GM23338 (cell line): ENCODE measurements around the gene GATAD2A. TPM values are rescaled to one million over a fixed set of nuclear protein-coding genes. Genes with fewer than 3 reads are reported as not detected.

Source experiments
- ATAC-seq: fragments of 200-7000 bp; cut with Tn5 transposase; 3 replicates; pipeline ENCODE4 v1.9.1; 2020
- DNase-seq: peaks from one replicate; pipeline ENCODE4 v3.0.0-alpha.2; 2015; ENCODE audit warnings: low spot score
- H2AFZ ChIP-seq: fragments of 200-600 bp; sonication (generic); 2 replicates; pipeline ENCODE4 v1.8.0; 2016; ENCODE audit warnings: antibody characterized with exemption, mild to moderate bottlenecking, moderate library complexity
- H3F3A ChIP-seq: fragments of 200-600 bp; sonication (generic); replicated peaks from 2 replicates; pipeline ENCODE4 v1.8.0; 2017; ENCODE audit warnings: antibody characterized with exemption, mixed run types, low read depth
- H3K27ac ChIP-seq: fragments of 200-600 bp; sonication (generic); 2 replicates; pipeline ENCODE4 v1.6.1; 2016; ENCODE audit warnings: low read depth
- H3K27me3 ChIP-seq: fragments of 200-600 bp; sonication (generic); 2 replicates; pipeline ENCODE4 v1.8.0; 2016; ENCODE audit warnings: mild to moderate bottlenecking, mixed run types, moderate library complexity; ENCODE audit not compliant: insufficient read depth
- H3K36me3 ChIP-seq: fragments of 200-600 bp; sonication (generic); 2 replicates; pipeline ENCODE4 v1.8.0; 2016; ENCODE audit warnings: mild to moderate bottlenecking; ENCODE audit not compliant: insufficient read depth
- H3K4me1 ChIP-seq: fragments of 200-600 bp; sonication (generic); 2 replicates; pipeline ENCODE4 v1.8.0; 2016; ENCODE audit warnings: mild to moderate bottlenecking, moderate library complexity; ENCODE audit not compliant: insufficient read depth
- H3K4me2 ChIP-seq: fragments of 200-600 bp; sonication (generic); 2 replicates; pipeline ENCODE4 v1.7.1; 2017; ENCODE audit warnings: mixed run types
- H3K4me3 ChIP-seq: fragments of 200-600 bp; sonication (generic); 2 replicates; pipeline ENCODE4 v1.6.1; 2016; ENCODE audit warnings: mixed run types
- H3K79me2 ChIP-seq: fragments of 200-600 bp; sonication (generic); replicated peaks from 2 replicates; pipeline ENCODE4 v1.8.0; 2017; ENCODE audit warnings: mild to moderate bottlenecking; ENCODE audit not compliant: insufficient read depth
- H3K9me2 ChIP-seq: fragments of 200-600 bp; sonication (generic); 2 replicates; pipeline ENCODE4 v1.8.0; 2017; ENCODE audit not compliant: insufficient read depth
- H4K20me1 ChIP-seq: fragments of 200-600 bp; sonication (generic); replicated peaks from 2 replicates; pipeline ENCODE4 v1.8.0; 2017; ENCODE audit warnings: mild to moderate bottlenecking; ENCODE audit not compliant: insufficient read depth
- H3K27ac Mint-ChIP-seq: 2 replicates; pipeline ENCODE4 v1.8.0; 2020; ENCODE audit warnings: inconsistent platforms, mild to moderate bottlenecking, moderate library complexity, mixed read lengths
- H3K27me3 Mint-ChIP-seq: 3 replicates; pipeline ENCODE4 v1.8.0; 2022; ENCODE audit warnings: low read depth, mild to moderate bottlenecking, moderate library complexity, mixed read lengths, inconsistent platforms; ENCODE audit not compliant: insufficient read depth, poor library complexity
- H3K36me3 Mint-ChIP-seq: 3 replicates; pipeline ENCODE4 v1.8.0; 2021; ENCODE audit warnings: low read depth, mild to moderate bottlenecking, inconsistent platforms, moderate library complexity, mixed read lengths
- H3K4me1 Mint-ChIP-seq: 3 replicates; pipeline ENCODE4 v1.8.0; 2020; ENCODE audit warnings: mild to moderate bottlenecking, inconsistent platforms, mixed read lengths
- H3K4me3 Mint-ChIP-seq: 3 replicates; pipeline ENCODE4 v1.8.0; 2021; ENCODE audit warnings: moderate library complexity, mild to moderate bottlenecking, inconsistent platforms, mixed read lengths
- H3K9me3 Mint-ChIP-seq: 3 replicates; pipeline ENCODE4 v1.8.0; 2020; ENCODE audit warnings: moderate library complexity, mild to moderate bottlenecking, inconsistent platforms, mixed read lengths
- CREB1 ChIP-seq: fragments of 250-450 bp; sonication (Bioruptor Pico); IDR thresholded peaks from 2 replicates; pipeline ENCODE4 v1.5.0; 2020; ENCODE audit warnings: low read depth, mild to moderate bottlenecking, moderate library complexity
- CTCF ChIP-seq, 2 experiments: fragments of 200-600 bp in 1 of 2; sonication (generic) in 1 of 2; conservative IDR thresholded peaks; 2 replicates each; pipeline versions ENCODE4 v1.5.1 to v1.6.1; 2016 to 2017; ENCODE audit warnings: antibody characterized with exemption in 2 of 2, low read depth in 2 of 2, mild to moderate bottlenecking in 2 of 2, moderate library complexity in 1 of 2
- ETS1 ChIP-seq: IDR thresholded peaks from 2 replicates; pipeline ENCODE4 v1.6.1; 2016; ENCODE audit warnings: antibody characterized with exemption
- EZH2 ChIP-seq: fragments of 200-600 bp; sonication (generic); IDR thresholded peaks from one replicate; pipeline ENCODE4 v1.8.0; 2017; ENCODE audit warnings: antibody characterized with exemption, mild to moderate bottlenecking, low read depth; ENCODE audit not compliant: unreplicated experiment
- EZH2phosphoT487 ChIP-seq: fragments of 200-600 bp; sonication (generic); IDR thresholded peaks from one replicate; pipeline ENCODE4 v1.8.1; 2018; ENCODE audit warnings: antibody characterized with exemption; ENCODE audit not compliant: unreplicated experiment
- JUNB ChIP-seq: IDR thresholded peaks from one replicate; pipeline ENCODE4 v1.6.1; 2016; ENCODE audit warnings: antibody characterized with exemption; ENCODE audit not compliant: unreplicated experiment
- NANOG ChIP-seq: IDR thresholded peaks from 2 replicates; pipeline ENCODE4 v1.6.1; 2016; ENCODE audit warnings: antibody characterized with exemption, borderline replicate concordance
- POLR2AphosphoS5 ChIP-seq: IDR thresholded peaks from 2 replicates; pipeline ENCODE4 v1.6.1; 2016; ENCODE audit warnings: antibody characterized with exemption, low read depth
- REST ChIP-seq: IDR thresholded peaks from one replicate; pipeline ENCODE4 v1.6.1; 2018; ENCODE audit warnings: antibody characterized with exemption; ENCODE audit not compliant: unreplicated experiment
- STAT1 ChIP-seq: IDR thresholded peaks from one replicate; pipeline ENCODE4 v1.6.1; 2016; ENCODE audit warnings: antibody characterized with exemption; ENCODE audit not compliant: unreplicated experiment
- ZNF114 ChIP-seq: fragments of 250-450 bp; sonication (Bioruptor Pico); IDR thresholded peaks from 2 replicates; pipeline ENCODE4 v1.5.0; 2020; ENCODE audit warnings: mild to moderate bottlenecking, moderate library complexity
- ZNF331 ChIP-seq: fragments of 250-450 bp; sonication (Bioruptor Pico); IDR thresholded peaks from 2 replicates; pipeline ENCODE4 v1.5.0; 2020; ENCODE audit warnings: low read depth, mild to moderate bottlenecking, moderate library complexity
- ZNF462 ChIP-seq: fragments of 250-450 bp; sonication (Bioruptor Pico); IDR thresholded peaks from 2 replicates; pipeline ENCODE4 v1.5.0; 2020; ENCODE audit warnings: mild to moderate bottlenecking, moderate library complexity
- polyA plus RNA-seq: library from polyadenylated mRNA; unstranded; fragments of >200 nt; fragmentation: Nextera tagmentation; extraction: Ambion mirVana; gene quantifications from 2 replicates; pipeline ENCODE4 v1.2.1, GENCODE V29; 2016
- total RNA-seq: library from RNA; depleted of rRNA; stranded (reverse); fragments of >200 nt; shearing (Covaris generic); gene quantifications from 2 replicates; pipeline ENCODE4 v1.2.3, GENCODE V29; 2014

Gene GATAD2A
- total and polyA plus RNA-seq, 2 experiments from 2014 or later, result 40.0 to 151 TPM

GRCh38 chr19:19453125-19453454 lies 47.6 kb downstream of the GATAD2A start:
- DNase-seq, result no peak
- H3K4me1 ChIP-seq, result no peaks in the 10 kb centered on the region; the same call in 1 of the 2 replicates
- H3K27ac ChIP-seq, result peak overlapping the region; percentile 32; the same call in 1 of the 2 replicates
- Mint-ChIP-seq H3K27me3 (peaks cover 10% of the 10 kb centered on the region), H3K36me3 (peaks cover 6% of the 10 kb centered on the region; the same call in 1 of the 3 replicates), H3K27ac (peak overlapping the region; percentile 83; the same call in 1 of the 2 replicates), H3K9me3 (no peaks in the 10 kb centered on the region), H3K4me3 (no peak overlapping the region), H3K4me1 (peaks cover 37% of the 10 kb centered on the region)
- no peak for ATAC-seq
- 0 out of 2 replicates have a peak, but pooled peaks cover 2% of the 10 kb centered on the region for H3F3A ChIP-seq
- no peaks in the 10 kb centered on the region for H3K9me2 ChIP-seq
- H3K36me3 ChIP-seq, result no peaks in the 10 kb centered on the region
- H3K4me3 ChIP-seq, result no peak overlapping the region
- H3K4me2 ChIP-seq, result no peak overlapping the region
- TF ChIP-seq EZH2 (no peak), EZH2phosphoT487 (no peak), NANOG (no peak), CREB1 (CRISPR knock-in tag) (no peak), ZNF114 (CRISPR knock-in tag) (no peak), JUNB (no peak), ETS1 (no peak), ZNF462 (no peak), CTCF (conservative IDR thresholded peaks at IDR 0.05; ENCODE audit: low read depth in 2 of 2) (no peak), POLR2AphosphoS5 (no peak), ZNF331 (CRISPR knock-in tag) (no peak), STAT1 (no peak), REST (no peak)
- H3K79me2 ChIP-seq, result peaks cover 100% of the 10 kb centered on the region
- H4K20me1 ChIP-seq, result peaks cover 60% of the 10 kb centered on the region
- H3K27me3 ChIP-seq, result no peaks in the 10 kb centered on the region
- H2AFZ ChIP-seq, result no peak overlapping the region
